Endothelial cell of umbilical vein (primary cell): ENCODE data around the gene TIMMDC1. TPM values are rescaled to one million over a fixed set of nuclear protein-coding genes. Genes with fewer than 3 reads are reported as not detected.

Experiments used
- BruUV-seq: library from RNA; stranded (reverse); fragments of 400-500 nt; replicated peaks from 2 replicates; lab custom pipeline; 2021; lab: Mats Ljungman, UMichigan
- CTCF ChIA-PET: fragments of 300-600, 350-600 bp; sonication (Branson Sonifier 250); formaldehyde crosslinking; loops from one replicate; lab custom pipeline; 2021; ENCODE audit warnings: antibody characterized with exemption, inconsistent platforms; lab: Charles Lee
- POLR2A ChIA-PET: fragments of 300-600, 350-600 bp; sonication (Branson Sonifier 250); formaldehyde crosslinking; loops from one replicate; lab custom pipeline; 2021; ENCODE audit warnings: antibody characterized with exemption, inconsistent platforms; lab: Charles Lee
- DNase-seq: peaks from one replicate; pipeline ENCODE4 v3.0.0-alpha.2; 2011; ENCODE audit warnings: low read depth, low spot score
- FAIRE-seq: peaks from 2 replicates; lab custom pipeline; 2011; peaks lifted over from hg19 to GRCh38; lab: Jason Lieb, UNC
- H2AFZ ChIP-seq: 2 replicates; pipeline ENCODE4 v1.6.0; 2012; ENCODE audit warnings: low read depth, low read length, control low read depth, inconsistent platforms
- H3K27ac ChIP-seq: 2 replicates; pipeline ENCODE4 v1.5.1; 2011; ENCODE audit warnings: low read depth, mild to moderate bottlenecking, control low read depth, low read length, moderate library complexity; ENCODE audit not compliant: insufficient read depth
- H3K27me3 ChIP-seq, 2 experiments: 2 replicates each; pipeline versions ENCODE4 v1.6.0 to v1.6.1; 2011; ENCODE audit warnings: low read length in 2 of 2, mixed read lengths in 1 of 2; ENCODE audit not compliant: control insufficient read depth in 2 of 2, insufficient read depth in 2 of 2
- H3K36me3 ChIP-seq, 2 experiments: 2 replicates in 1 of 2; 3 replicates in 1 of 2; pipeline ENCODE4 v1.5.1; 2011; ENCODE audit warnings: low read length in 2 of 2, mild to moderate bottlenecking in 1 of 2, moderate library complexity in 1 of 2; ENCODE audit not compliant: control insufficient read depth in 2 of 2, insufficient read depth in 2 of 2; ENCODE audit errors: extremely low read depth in 1 of 2
- H3K4me1 ChIP-seq: 3 replicates; pipeline ENCODE4 v1.5.1; 2011; ENCODE audit warnings: mild to moderate bottlenecking, low read length; ENCODE audit not compliant: control insufficient read depth, insufficient read depth; ENCODE audit errors: extremely low read depth
- H3K4me2 ChIP-seq: 2 replicates; pipeline ENCODE4 v1.6.1; 2011; ENCODE audit warnings: low read length, control low read depth, mixed read lengths; ENCODE audit not compliant: insufficient read depth
- H3K4me3 ChIP-seq, 3 experiments: fragments of 200-600 bp in 1 of 3; sonication (generic), shearing (Covaris generic) in 1 of 3; replicated peaks in 1 of 3; 2 replicates each; pipeline ENCODE4 v1.5.1; 2011 to 2016; ENCODE audit warnings: control low read depth in 3 of 3, low read length in 3 of 3, mild to moderate bottlenecking in 2 of 3, inconsistent platforms in 1 of 3, low read depth in 1 of 3, moderate library complexity in 1 of 3; ENCODE audit not compliant: insufficient read depth in 1 of 3
- H3K79me2 ChIP-seq: 2 replicates; pipeline ENCODE4 v1.6.0; 2012; ENCODE audit warnings: low read length, inconsistent platforms; ENCODE audit not compliant: control insufficient read depth, insufficient read depth
- H3K9ac ChIP-seq: replicated peaks from 2 replicates; pipeline ENCODE3; 2011; ENCODE audit warnings: low read length, control low read depth; ENCODE audit not compliant: insufficient read depth; ENCODE audit errors: extremely low read depth
- H3K9me1 ChIP-seq: replicated peaks from 3 replicates; pipeline ENCODE4 v1.6.0; 2011; ENCODE audit warnings: mild to moderate bottlenecking, low read length; ENCODE audit not compliant: control insufficient read depth, insufficient read depth; ENCODE audit errors: extremely low read depth
- H3K9me3 ChIP-seq: replicated peaks from 2 replicates; pipeline ENCODE4 v1.5.1; 2012; ENCODE audit warnings: low read length, inconsistent platforms; ENCODE audit not compliant: control insufficient read depth, insufficient read depth
- H4K20me1 ChIP-seq: replicated peaks from 2 replicates; pipeline ENCODE3; 2011; ENCODE audit warnings: mild to moderate bottlenecking, low read length; ENCODE audit not compliant: control insufficient read depth, insufficient read depth; ENCODE audit errors: extremely low read depth
- EZH2 ChIP-seq: IDR thresholded peaks from 2 replicates; pipeline ENCODE4 v1.6.1; 2012; ENCODE audit warnings: borderline replicate concordance, low read depth, mild to moderate bottlenecking, moderate library complexity, low read length, inconsistent platforms; ENCODE audit not compliant: severe bottlenecking
- FOS ChIP-seq: IDR thresholded peaks from 2 replicates; pipeline ENCODE4 v1.6.1; 2011; ENCODE audit warnings: mild to moderate bottlenecking, low read length, moderate library complexity, borderline replicate concordance; ENCODE audit not compliant: insufficient read depth
- GATA2 ChIP-seq: IDR thresholded peaks from 2 replicates; pipeline ENCODE4 v1.7.0; 2011; ENCODE audit warnings: low read depth, mild to moderate bottlenecking, moderate library complexity, mixed read lengths, low read length; ENCODE audit not compliant: insufficient read length, insufficient read depth
- JUN ChIP-seq: IDR thresholded peaks from 2 replicates; pipeline ENCODE4 v1.6.1; 2011; ENCODE audit warnings: borderline replicate concordance, low read depth; ENCODE audit not compliant: insufficient read length, insufficient read depth
- MYC ChIP-seq: IDR thresholded peaks from one replicate; pipeline ENCODE4 v1.6.1; 2011; ENCODE audit warnings: mild to moderate bottlenecking, low read depth, low read length
- POLR2A ChIP-seq: IDR thresholded peaks from 2 replicates; pipeline ENCODE4 v1.6.1; 2012; ENCODE audit warnings: low read depth, mild to moderate bottlenecking, control low read depth, low read length
- POLR2AphosphoS5 ChIP-seq: IDR thresholded peaks from 2 replicates; pipeline ENCODE4 v1.6.1; 2012; ENCODE audit warnings: low read depth, mild to moderate bottlenecking, control low read depth, low read length, moderate library complexity; ENCODE audit not compliant: insufficient read depth
- dilution Hi-C: fragments of 300-500 bp; cut with MboI; formaldehyde crosslinking; loops from one replicate; pipeline ENCODE4 v1.15.0; 2019; ENCODE audit warnings: low sequenced_read_pairs; ENCODE audit not compliant: extremely low pct_ligation_motif_present
- intact Hi-C: fragments of 100-400 bp; cut with micrococcal nuclease; formaldehyde crosslinking; loops from one replicate; pipeline ENCODE4 v1.10.0; 2022
- polyA plus RNA-seq, 4 experiments: library from polyadenylated mRNA; depleted of rRNA in 3 of 4; stranded (reverse) in 3 of 4; unstranded in 1 of 4; fragments of >200 nt; gene quantifications; 2 replicates each; pipeline versions ENCODE4 v1.2.1 to v1.2.3, GENCODE V29; 2011 to 2012; ENCODE audit warnings: missing spikeins in 1 of 4
- total RNA-seq: library from RNA; stranded (reverse); gene quantifications from 2 replicates; pipeline ENCODE4 v1.2.3, GENCODE V29; 2021
- TF ChIP-seq, protein P1 (sequence below), 2 donors: IDR thresholded peaks; 1 replicate in 1 of 2; 2 replicates in 1 of 2; pipeline ENCODE4 v1.5.1; 2011; ENCODE audit warnings: low read length in 2 of 2, mild to moderate bottlenecking in 2 of 2, moderate library complexity in 2 of 2, control low read depth in 1 of 2, inconsistent platforms in 1 of 2, low read depth in 1 of 2; ENCODE audit not compliant: insufficient read depth in 1 of 2; ENCODE audit errors: extremely low read depth in 1 of 2

Gene TIMMDC1
- total and polyA plus RNA-seq, 2 donors (not counting 3 experiments of a cell fraction or from before 2014, with no cell fraction given), result 49.2 to 76.2 TPM

DNA sequence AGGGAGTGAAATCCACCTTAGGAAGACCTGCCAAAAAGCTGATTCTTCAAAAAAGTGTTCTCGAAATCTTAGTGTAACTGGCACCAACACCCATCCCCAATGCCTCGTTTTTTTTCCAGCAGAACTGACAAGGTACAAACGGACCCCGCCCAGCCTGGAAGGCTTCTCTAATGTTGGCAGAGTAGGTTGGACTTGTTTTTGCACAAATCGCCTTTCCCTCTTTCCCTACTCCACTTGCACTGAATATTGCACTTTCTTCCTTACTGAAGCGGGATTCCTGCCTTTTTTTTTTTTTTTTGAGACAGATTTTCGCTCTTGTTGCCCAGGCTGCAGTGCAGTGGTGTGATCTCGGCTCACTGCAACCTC lies 544 bp upstream of the TIMMDC1 start:
- peak overlapping the region; percentile 80 for H3K4me2 ChIP-seq
- BruUV-seq, result TSS peak; percentile 82
- H4K20me1 ChIP-seq, result no peaks in the 10 kb centered on the region
- TF ChIP-seq POLR2AphosphoS5, result no peak
- dilution Hi-C loops (no loop called here), intact Hi-C loops (loop anchor here (1.0 to 2.0 kb wide), 4 partner anchors 29 to 219 kb away; partner anchors contain the start of genes COX17 and TMEM39A)
- H3K4me3 ChIP-seq, result peak overlapping the region; percentile 82 to 85 (median 83)
- H3K27me3 ChIP-seq, result no peaks in the 10 kb centered on the region
- H3K36me3 ChIP-seq, result no peaks in the 10 kb centered on the region
- ChIA-PET CTCF (interaction anchor here (1.0 to 1.5 kb wide), 5 partner anchors 9 to 184 kb away, joined by 3 to 5 read pairs (median 3); no protein-coding TSS in a partner anchor), POLR2A (interaction anchor here (0.7 to 2.1 kb wide), 3 partner anchors 28 to 36 kb away, joined by 3 to 11 read pairs (median 3); partner anchors contain the start of gene TMEM39A)
- H3K27ac ChIP-seq, result no peak overlapping the region
- no peaks in the 10 kb centered on the region for H3K9me3 ChIP-seq
- H3K9ac ChIP-seq, result peak overlapping the region; percentile 83
- FAIRE-seq (no peak), DNase-seq (peak; percentile 44)
- H3K9me1 ChIP-seq, result no peaks in the 10 kb centered on the region
- peaks cover 26% of the 10 kb centered on the region for H3K4me1 ChIP-seq
- peak overlapping the region; percentile 32 for H2AFZ ChIP-seq
- H3K79me2 ChIP-seq, result peaks cover 15% of the 10 kb centered on the region

DNA sequence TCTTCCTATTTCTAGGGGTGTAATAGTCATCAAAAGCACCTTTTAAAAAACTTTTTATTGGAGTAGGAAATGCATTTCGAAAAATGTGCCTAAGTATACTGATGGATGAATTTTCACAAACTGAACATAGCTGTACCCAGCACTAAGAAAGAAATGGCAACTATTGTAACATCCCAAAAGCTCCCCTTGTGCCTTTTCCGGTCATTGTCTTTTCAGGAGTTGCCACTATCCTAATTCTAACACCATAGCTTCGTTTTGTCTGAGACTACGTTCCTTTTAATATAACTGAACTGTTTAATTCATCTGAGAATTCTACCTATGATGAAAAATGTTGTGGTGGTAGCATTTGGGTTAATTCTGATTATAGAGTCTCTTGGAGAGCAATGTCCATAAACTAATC lies 1.9 kb downstream of the TIMMDC1 start:
- intact Hi-C loops (no loop called here), dilution Hi-C loops (no loop called here)
- no peak for TF ChIP-seq MYC
- no peak for TF ChIP-seq FOS
- TF ChIP-seq GATA2, result no peak
- TF ChIP-seq, protein P1, sequence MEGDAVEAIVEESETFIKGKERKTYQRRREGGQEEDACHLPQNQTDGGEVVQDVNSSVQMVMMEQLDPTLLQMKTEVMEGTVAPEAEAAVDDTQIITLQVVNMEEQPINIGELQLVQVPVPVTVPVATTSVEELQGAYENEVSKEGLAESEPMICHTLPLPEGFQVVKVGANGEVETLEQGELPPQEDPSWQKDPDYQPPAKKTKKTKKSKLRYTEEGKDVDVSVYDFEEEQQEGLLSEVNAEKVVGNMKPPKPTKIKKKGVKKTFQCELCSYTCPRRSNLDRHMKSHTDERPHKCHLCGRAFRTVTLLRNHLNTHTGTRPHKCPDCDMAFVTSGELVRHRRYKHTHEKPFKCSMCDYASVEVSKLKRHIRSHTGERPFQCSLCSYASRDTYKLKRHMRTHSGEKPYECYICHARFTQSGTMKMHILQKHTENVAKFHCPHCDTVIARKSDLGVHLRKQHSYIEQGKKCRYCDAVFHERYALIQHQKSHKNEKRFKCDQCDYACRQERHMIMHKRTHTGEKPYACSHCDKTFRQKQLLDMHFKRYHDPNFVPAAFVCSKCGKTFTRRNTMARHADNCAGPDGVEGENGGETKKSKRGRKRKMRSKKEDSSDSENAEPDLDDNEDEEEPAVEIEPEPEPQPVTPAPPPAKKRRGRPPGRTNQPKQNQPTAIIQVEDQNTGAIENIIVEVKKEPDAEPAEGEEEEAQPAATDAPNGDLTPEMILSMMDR (IDR thresholded peaks at IDR 0.05; ENCODE audit: extremely low read depth in 1 of 2, insufficient read depth in 1 of 2, low read depth in 1 of 2, low read length in 2 of 2), result no peak
- TF ChIP-seq EZH2, result no peak
- no peak for TF ChIP-seq POLR2AphosphoS5
- TF ChIP-seq JUN, result no peak
- TF ChIP-seq POLR2A, result no peak
- H3K4me2 ChIP-seq, result peak overlapping the region; percentile 67
- H2AFZ ChIP-seq, result no peak overlapping the region
- no peaks in the 10 kb centered on the region for H3K27me3 ChIP-seq
- H3K4me3 ChIP-seq, result peak overlapping the region in 1 of 3 experiments; percentile 83
- peak overlapping the region; percentile 3 for H3K27ac ChIP-seq
- peaks cover 0 to 8% of the 10 kb centered on the region in 2 experiments for H3K36me3 ChIP-seq
- no peak overlapping the region for H3K9ac ChIP-seq
- CTCF ChIA-PET, result interaction anchor here (1.4 to 1.6 kb wide), 2 partner anchors 59 to 175 kb away, joined by 3 to 4 read pairs; partner anchors contain the start of gene CD80
- no peaks in the 10 kb centered on the region for H3K9me3 ChIP-seq
- FAIRE-seq (no peak), DNase-seq (peak; percentile 7)
- H4K20me1 ChIP-seq, result no peaks in the 10 kb centered on the region
- POLR2A ChIA-PET, result no interaction called here
- no TSS peak for BruUV-seq
- H3K79me2 ChIP-seq, result peaks cover 15% of the 10 kb centered on the region
- peaks cover 26% of the 10 kb centered on the region for H3K4me1 ChIP-seq
- H3K9me1 ChIP-seq, result no peaks in the 10 kb centered on the region
